GM19035 (cell line): ENCODE data around the gene EVC2.
"Not testable (repeated sequence)": the region's sequence is repeated elsewhere in the genome, so short reads cannot be mapped to it uniquely, and the experiment has no call there.

ENCODE experiments used
- ATAC-seq: cut with Tn5 transposase; IDR thresholded peaks from one replicate; pipeline ENCODE4 v1.9.1; 2021; ENCODE audit not compliant: unreplicated experiment

Gene EVC2

DNA sequence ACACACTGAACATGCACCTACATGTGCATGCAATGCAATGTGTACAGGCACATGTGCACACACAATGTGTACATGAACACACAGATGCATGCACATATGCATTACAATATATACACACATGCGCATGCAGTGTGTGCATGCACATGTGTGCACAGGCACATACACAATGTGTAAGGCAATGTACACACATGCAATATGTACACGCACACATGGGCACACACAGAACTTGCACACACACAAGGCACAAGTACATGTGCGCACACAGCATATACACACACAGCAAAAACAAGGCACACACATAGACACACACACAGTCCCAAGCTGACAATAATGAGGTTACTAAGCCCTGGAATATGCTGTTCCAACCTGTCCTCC lies 76.3 kb downstream of the EVC2 start:
- ATAC-seq: no peak

- no peak for ATAC-seq
Observed at GRCh38 chr4:5631352-5632065, 76.8 kb downstream of the EVC2 start.

DNA sequence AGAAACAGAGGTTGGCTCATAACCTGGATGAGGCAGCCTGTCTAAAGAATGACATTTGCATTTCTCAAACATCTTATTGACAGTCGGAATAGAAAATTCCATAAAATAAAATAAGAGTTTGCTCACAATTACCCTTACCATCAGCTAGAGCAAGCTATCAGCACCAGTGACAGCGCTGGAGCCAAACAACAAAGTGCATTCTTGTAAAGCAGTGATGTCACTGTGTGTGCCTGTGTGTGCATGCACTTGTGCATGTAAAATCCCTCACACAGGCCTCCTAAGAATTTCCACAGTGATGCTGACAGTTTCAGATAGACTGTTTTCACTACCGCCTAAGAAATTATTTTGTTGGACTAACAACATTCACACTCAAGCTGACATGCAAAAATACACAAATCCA lies 77.6 kb downstream of the EVC2 start:
- no peak for ATAC-seq

GRCh38 chr4:5629542-5629941 lies 78.8 kb downstream of the EVC2 start:
- ATAC-seq: no peak

DNA sequence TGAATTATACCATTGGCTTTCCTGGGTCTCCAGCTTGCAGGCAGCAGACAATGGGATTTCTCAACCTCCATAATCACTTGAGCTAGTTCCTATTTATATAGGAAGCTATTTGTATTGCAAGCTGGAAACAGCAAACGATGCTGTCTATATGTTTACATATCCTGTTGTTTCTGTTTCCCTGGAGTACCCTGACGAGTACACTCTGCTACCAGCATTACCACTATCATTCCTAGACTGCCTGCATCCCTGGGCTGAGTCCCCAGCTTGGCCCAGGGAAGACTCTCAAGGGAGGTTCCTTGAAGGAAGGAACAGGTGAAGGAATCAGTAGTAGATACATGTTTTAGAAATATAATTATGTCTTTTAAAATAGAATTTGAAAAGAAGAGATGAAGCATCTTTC lies 81.4 kb downstream of the EVC2 start:
- ATAC-seq: no peak

GRCh38 chr4:5622596-5622995 lies 85.8 kb downstream of the EVC2 start:
- no peak for ATAC-seq

- no peak for ATAC-seq
Observed at GRCh38 chr4:5619913-5620625, 88.3 kb downstream of the EVC2 start.

DNA sequence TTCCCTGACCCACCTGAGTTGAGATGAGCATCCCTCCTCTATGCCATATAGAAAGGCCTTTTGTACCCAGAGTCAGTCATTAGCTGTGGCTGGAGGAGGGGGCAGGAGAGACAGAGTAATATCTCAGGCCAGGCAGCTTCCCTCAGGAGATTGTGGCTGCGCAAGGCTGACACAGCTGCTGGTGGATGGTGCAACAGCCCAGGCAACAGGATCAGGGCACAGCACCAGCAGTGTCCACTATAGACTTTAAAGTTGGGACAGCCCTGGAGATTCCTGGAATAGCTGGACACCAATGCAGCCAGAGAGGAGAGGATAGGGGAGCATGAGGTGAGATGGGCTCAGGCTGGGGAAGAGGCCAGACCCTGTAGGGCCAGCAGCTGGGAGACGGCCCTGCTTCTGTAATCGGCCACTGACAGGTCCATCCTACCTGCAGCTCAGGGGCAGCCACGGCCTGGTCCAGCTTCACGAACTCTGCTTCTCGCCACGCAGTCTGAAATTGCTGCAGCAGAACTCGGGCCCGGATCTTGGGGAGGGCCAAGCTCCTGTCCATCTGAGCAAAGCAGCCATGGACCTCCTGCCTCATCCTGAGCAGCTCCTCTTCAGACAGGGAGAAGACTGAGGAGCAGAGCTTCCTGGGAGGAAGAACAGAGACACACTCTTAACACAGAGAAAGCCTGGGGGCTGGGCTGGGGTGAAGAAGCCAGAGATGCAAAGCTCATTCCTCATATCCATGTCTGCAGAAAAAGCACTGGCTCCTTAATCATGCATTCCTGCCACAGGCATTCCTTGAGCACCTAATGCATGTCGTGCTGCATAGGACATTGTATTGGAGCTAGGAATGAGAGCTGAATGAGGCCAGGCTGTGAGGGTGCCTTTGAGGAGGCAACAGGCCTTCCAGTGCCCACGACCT lies 90.1 kb downstream of the EVC2 start:
- ATAC-seq: no peak

- ATAC-seq: no peak
Observed at GRCh38 chr4:5616331-5616950, 91.9 kb downstream of the EVC2 start.

- ATAC-seq: no peak
Observed at GRCh38 chr4:5615496-5616075, 92.8 kb downstream of the EVC2 start.

- ATAC-seq: no peak
Observed at GRCh38 chr4:5611750-5612149, 96.6 kb downstream of the EVC2 start.

GRCh38 chr4:5609306-5610007 lies 98.9 kb downstream of the EVC2 start:
- no peak for ATAC-seq

DNA sequence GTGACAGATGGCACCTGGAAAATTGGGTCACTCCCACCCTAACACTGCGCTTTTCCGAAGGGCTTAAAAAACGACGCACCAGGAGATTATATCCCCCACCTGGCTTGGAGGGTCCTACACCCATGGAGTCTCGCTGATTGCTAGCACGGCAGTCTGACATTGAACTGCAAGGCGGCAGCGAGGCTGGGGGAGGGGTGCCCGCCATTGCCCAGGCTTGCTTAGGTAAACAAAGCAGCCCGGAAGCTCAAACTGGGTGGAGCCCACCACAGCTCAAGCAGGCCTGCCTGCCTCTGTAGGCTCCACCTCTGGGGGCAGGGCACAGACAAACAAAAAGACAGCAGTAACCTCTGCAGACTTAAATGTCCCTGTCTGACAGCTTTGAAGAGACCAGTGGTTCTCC lies 114.5 kb downstream of the EVC2 start:
- not testable (repeated sequence) for ATAC-seq

DNA sequence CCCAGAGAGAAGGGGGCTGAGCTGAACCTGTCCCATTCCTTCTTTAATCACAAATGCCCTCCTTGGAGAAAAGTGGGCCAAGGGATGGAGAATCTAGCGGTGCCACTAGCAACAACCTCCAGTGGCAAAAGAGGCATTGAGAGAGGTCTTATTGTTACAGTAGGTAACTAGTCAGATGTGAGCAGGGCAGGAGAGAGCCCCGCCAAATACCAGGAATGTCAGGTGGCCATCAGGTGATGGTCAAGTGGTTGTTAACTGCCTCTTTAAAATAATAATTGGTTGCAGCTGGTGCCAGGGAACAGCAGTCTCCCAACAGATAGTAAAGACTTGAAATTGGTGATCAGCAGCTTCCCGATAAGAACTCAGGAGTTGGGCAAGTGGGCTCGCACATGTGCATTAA lies 116.1 kb downstream of the EVC2 start:
- no peak for ATAC-seq

DNA sequence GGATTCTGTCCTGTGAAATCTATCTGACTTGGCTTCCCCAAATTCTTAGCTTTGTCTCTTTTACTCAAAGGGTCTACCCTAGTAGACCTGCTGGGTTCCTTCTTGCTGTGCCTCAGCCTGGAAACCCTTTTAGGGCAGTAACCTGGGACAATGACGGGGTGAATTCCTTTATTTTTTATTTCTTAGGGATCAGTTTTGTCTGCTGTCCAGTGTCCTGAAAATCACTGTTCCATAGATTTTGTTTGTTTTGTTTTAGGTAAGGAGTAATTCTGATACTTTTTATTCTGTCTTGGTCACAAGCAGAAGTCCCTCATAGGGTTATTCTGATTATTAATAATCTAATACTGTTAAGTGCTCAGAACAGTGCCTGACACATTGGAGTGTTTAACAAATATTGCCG lies 118.9 kb downstream of the EVC2 start:
- no peak for ATAC-seq

- no peak for ATAC-seq
Observed at GRCh38 chr4:5588046-5588445, 120.3 kb downstream of the EVC2 start.

GRCh38 chr4:5575941-5576340 lies 132.4 kb downstream of the EVC2 start:
- no peak for ATAC-seq

GRCh38 chr4:5574386-5574785 lies 134.0 kb downstream of the EVC2 start:
- ATAC-seq: no peak

GRCh38 chr4:5573965-5574364 lies 134.4 kb downstream of the EVC2 start:
- ATAC-seq: no peak

GRCh38 chr4:5572751-5573150 lies 135.6 kb downstream of the EVC2 start:
- ATAC-seq: no peak
